ENCODE data around the gene GLIS1.

- no peak for TF ChIP-seq CTCF (IDR thresholded peaks at IDR 0.05; ENCODE audit: low read depth, low read length, poor library complexity, severe bottlenecking)
- TF ChIP-seq EZH2phosphoT487 (IDR thresholded peaks at IDR 0.05; ENCODE audit: borderline replicate concordance, low read length): no peak
These were observed 52.0 kb downstream of the GLIS1 start for GRCh38 chr1:53686965-53687267.

All from DOHH2 (cell line).